Choroid plexus epithelial cell (primary cell): ENCODE results near the gene PRKCA.
"Not testable (repeated sequence)": the region's sequence is repeated elsewhere in the genome, so short reads cannot be mapped to it uniquely, and the experiment has no call there.

ENCODE experiments used
- DNase-seq: peaks from one replicate; pipeline ENCODE4 v3.0.0-alpha.2; 2010; ENCODE audit warnings: low read depth
- H3K4me3 ChIP-seq: 2 replicates; pipeline ENCODE4 v1.5.1; 2011; ENCODE audit warnings: low read depth, mild to moderate bottlenecking, control low read depth, low read length, moderate library complexity
- TF ChIP-seq, protein P1 (sequence below): conservative IDR thresholded peaks from 2 replicates; pipeline ENCODE4 v1.5.1; 2011; ENCODE audit warnings: low read depth, mild to moderate bottlenecking, control low read depth, inconsistent platforms, low read length, moderate library complexity

PRKCA gene

DNA sequence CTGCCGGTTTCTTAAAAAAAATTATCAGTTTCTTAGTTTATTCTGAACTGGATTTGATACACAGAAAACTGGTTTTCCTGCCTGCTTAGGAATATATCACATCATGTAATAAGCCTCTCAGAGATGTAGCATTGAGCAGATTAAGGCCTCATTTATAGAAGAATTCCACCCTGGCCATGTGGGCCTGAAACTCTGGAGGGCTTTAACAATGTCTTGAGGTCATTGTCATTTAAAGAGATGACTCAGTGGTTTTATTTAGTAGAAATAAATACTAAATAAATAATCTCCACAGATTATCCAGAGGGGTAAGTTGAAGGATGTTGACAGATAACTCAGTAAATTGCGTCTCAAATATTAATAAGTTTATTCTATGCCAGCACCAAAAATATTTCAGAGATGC is 56.9 kb downstream of the PRKCA start:
- no peak overlapping the region for H3K4me3 ChIP-seq
- TF ChIP-seq, protein P1, sequence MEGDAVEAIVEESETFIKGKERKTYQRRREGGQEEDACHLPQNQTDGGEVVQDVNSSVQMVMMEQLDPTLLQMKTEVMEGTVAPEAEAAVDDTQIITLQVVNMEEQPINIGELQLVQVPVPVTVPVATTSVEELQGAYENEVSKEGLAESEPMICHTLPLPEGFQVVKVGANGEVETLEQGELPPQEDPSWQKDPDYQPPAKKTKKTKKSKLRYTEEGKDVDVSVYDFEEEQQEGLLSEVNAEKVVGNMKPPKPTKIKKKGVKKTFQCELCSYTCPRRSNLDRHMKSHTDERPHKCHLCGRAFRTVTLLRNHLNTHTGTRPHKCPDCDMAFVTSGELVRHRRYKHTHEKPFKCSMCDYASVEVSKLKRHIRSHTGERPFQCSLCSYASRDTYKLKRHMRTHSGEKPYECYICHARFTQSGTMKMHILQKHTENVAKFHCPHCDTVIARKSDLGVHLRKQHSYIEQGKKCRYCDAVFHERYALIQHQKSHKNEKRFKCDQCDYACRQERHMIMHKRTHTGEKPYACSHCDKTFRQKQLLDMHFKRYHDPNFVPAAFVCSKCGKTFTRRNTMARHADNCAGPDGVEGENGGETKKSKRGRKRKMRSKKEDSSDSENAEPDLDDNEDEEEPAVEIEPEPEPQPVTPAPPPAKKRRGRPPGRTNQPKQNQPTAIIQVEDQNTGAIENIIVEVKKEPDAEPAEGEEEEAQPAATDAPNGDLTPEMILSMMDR, result no peak
- no peak for DNase-seq

DNA sequence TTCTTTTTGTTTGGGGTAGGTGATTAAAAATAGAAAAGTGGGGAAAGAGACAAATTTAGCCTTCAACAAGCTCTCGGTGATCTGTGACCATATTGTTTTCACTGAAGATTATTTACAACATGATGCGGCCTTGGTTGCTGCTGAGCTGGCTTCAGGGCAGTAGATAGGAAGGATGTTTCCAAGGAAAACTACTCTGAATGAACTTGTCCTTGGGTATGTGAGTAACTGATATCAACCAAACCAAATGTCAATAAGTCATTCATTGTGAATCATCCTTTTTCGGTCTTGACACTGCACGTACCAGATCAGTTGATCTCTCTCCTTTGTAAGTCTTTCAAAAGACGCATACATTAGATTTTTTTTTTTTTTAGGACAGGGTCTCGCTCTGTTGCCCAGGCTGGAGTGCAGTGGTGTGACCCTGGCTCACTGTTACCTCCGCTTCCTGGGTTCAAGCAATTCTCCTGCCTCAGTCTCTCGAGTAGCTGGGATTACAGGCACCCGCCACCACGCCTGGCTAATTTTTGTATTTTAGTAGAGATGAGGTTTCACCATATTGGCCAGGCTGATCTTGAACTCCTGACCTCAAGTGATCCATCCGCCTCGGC is 58.6 kb downstream of the PRKCA start:
- H3K4me3 ChIP-seq, DNase-seq: not testable (repeated sequence)

DNA sequence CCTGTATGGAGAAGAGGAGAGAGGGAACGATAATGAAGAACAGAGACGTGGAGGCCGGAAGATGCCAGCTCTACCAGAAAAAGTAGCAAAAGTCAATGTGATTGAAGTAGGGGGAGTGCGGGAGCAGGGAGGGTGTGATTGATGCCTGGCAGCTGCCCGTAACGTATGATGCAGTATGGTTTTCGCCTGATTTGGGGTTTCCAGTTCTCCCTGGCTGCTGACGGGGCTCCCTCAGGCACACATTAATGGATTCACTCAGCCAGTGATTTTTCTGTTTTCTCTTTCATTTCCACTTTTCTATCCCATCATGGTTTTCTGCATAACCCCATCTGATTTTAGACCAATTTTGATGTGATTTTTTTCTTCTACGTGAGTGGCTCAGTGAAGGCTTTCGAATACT is 62.1 kb downstream of the PRKCA start:
- H3K4me3 ChIP-seq, result no peak overlapping the region
- no peak for DNase-seq
- TF ChIP-seq, protein P1, result no peak

DNA sequence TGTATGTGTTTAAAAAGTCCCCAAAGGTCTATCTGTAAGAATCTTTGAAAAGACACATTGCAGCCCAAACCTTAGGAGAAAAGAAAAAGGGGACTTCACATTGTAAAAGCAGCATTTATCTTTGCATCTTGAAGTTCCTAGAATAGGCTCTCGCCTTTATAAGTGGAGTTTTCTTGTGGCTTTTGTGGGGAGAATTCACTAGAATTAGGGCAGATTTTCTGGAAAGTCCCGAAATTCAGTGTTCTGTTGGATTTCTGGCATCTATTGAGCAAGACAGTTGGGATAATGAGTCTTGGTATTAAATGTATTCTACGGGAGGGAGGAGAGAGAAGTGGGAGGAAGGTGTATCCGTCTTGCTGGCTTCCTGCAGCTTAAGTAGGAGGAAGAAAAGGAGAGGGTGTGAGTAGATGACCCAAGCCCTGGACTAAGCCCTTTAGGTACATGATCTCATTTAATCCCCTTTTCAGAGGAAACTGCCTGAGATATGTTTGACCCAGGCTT is 62.6 kb downstream of the PRKCA start:
- no peak for DNase-seq
- TF ChIP-seq, protein P1, result no peak
- no peak overlapping the region for H3K4me3 ChIP-seq

DNA sequence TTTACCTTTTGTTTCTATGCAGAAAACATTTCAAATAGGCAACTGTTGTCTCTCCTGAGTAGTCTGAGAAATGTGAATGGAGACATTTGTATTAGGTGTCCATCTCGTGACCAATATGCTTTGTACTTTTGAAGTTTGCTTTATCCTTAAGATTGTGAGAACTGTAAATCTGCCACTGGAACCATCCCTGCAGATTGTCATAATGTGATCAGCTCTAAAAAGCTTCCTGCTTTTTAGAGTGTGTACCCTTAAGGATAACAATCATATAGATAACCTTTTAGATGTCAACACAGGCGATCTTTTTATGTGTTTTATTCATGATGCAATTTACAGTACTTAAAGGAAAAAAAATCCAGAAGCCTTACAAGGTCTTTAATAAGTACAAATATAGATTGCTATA is 63.5 kb downstream of the PRKCA start:
- TF ChIP-seq, protein P1, result no peak
- no peak for DNase-seq
- no peak overlapping the region for H3K4me3 ChIP-seq

DNA sequence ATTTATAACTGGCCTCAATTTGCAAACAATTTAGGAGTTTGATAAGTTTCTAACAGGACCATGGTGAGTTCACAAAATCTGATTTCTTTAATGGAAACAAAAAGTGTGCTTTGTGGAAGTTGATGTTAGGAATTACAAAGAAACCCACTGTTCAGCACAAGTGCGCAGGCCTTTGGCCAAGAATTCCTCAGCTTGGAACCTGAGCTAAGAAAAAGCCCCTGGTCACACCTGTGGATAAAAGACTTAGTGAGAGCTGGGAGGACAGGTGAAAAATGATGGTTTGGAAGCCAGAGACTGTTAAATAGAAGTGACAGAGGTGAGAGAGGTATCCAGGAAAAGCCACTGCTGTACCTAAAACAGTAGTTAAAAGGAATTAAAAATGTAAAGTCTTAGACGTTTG is 64.7 kb downstream of the PRKCA start:
- H3K4me3 ChIP-seq, result no peak overlapping the region
- TF ChIP-seq, protein P1, result no peak
- DNase-seq, result no peak

DNA sequence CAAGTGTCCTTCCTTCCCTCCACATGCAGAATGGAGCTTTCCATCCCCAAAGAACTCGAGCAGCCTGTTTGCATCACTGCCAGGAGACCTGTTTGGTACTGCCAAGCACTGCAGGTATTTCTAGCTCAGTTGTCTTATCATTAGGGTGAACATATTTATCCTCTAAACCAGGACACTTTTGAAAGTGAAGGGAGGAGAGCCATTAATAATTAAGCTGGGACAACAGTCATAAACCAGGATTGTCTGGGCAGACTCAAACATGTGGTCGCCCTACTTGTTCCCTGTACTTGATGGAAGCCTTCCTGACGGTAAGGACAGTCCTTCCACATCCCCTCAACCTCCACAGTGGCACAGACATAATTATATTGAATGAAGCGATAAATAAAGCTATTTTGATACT is 67.4 kb downstream of the PRKCA start:
- no peak for DNase-seq
- no peak overlapping the region for H3K4me3 ChIP-seq
- TF ChIP-seq, protein P1, result no peak
